GM10266 (cell line): ENCODE data around the gene USP53.

Source experiments
- DNase-seq: peaks from one replicate; pipeline ENCODE4 v3.0.0; 2012; ENCODE audit errors: extremely low spot score
- TF ChIP-seq, protein P1 (sequence below): IDR thresholded peaks from 2 replicates; pipeline ENCODE4 v1.5.1; 2012; ENCODE audit warnings: mild to moderate bottlenecking, low read depth; ENCODE audit not compliant: control insufficient read depth, insufficient read depth; ENCODE audit errors: missing control alignments

Gene USP53

DNA sequence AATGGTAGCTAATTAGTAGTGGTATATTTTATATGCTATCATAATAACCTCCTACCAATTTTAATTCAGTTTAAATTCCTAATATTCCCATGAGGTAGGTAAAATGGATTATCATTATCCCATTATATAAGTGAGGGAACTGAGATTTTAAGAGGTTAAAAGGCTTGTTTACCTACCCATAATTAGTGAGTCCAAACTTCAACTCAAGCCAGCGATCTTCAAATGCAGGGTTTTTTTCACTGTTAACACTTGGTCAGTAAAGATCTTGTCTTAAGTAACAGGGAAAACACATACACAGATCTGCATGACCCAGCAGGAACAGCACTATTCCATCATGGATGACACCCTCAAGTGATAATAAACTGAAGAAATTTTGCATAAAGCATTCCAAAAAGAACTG lies 78.1 kb downstream of the USP53 start:
- TF ChIP-seq, protein P1, sequence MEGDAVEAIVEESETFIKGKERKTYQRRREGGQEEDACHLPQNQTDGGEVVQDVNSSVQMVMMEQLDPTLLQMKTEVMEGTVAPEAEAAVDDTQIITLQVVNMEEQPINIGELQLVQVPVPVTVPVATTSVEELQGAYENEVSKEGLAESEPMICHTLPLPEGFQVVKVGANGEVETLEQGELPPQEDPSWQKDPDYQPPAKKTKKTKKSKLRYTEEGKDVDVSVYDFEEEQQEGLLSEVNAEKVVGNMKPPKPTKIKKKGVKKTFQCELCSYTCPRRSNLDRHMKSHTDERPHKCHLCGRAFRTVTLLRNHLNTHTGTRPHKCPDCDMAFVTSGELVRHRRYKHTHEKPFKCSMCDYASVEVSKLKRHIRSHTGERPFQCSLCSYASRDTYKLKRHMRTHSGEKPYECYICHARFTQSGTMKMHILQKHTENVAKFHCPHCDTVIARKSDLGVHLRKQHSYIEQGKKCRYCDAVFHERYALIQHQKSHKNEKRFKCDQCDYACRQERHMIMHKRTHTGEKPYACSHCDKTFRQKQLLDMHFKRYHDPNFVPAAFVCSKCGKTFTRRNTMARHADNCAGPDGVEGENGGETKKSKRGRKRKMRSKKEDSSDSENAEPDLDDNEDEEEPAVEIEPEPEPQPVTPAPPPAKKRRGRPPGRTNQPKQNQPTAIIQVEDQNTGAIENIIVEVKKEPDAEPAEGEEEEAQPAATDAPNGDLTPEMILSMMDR: no peak
- no peak for DNase-seq

DNA sequence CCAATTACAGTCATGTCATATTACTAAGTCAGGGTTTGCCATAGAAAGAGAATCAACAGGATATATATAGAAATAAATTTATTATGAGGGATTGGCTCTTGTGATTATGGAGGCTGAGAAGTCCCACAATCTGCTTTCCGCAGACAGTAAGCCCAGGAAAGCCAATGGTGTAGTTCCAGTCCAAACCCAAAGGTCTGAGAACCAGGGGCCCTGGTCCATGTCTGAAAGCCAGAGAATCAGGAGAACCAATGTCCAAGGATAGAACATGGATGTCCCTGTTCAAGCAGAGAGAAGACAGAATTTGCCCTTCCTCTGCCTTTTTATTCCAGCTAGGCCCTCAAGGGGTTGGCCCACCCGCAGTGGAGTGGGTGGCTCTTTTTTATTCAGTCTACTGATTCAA lies 83.8 kb downstream of the USP53 start:
- TF ChIP-seq, protein P1: no peak
- DNase-seq: no peak

DNA sequence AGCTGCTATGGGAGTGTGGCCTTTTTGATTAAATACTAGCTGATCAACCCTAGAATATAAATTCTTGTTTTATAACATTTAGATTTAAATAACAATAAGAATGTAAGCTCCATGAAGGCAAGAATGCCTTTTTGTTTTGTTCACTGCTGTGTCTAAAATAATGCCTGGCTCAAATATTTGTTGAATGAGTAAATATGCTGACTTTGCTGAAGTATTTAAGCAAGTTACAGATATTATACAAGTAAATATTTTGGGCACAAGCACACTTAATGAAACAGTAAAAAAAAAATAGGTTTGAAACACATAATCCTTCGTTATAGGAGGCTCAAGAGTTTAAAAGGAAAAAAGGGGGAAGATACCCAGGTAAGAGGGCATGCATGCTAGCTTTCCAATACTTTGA lies 85.3 kb downstream of the USP53 start:
- TF ChIP-seq, protein P1: no peak
- DNase-seq: no peak

DNA sequence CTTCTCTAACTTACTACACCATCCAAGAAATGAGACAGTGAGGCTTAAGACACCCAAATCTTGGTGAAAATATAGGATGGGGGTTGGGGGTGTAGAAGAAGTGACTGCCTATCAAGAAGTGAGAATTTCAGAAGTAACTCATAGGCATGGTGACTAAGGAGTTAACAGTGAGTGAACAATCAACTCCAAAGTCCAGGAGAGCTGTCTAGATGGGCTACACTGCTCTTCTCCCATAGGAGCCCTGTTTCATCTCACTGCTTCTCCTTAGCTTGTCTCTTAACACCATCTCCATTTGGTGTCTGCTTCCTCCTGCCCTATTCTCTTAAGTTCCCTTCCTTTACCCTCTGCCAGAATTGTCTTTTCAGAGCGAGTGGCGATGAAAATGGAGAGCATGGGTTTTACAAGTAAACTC lies 86.8 kb downstream of the USP53 start:
- no peak for DNase-seq
- TF ChIP-seq, protein P1: no peak

DNA sequence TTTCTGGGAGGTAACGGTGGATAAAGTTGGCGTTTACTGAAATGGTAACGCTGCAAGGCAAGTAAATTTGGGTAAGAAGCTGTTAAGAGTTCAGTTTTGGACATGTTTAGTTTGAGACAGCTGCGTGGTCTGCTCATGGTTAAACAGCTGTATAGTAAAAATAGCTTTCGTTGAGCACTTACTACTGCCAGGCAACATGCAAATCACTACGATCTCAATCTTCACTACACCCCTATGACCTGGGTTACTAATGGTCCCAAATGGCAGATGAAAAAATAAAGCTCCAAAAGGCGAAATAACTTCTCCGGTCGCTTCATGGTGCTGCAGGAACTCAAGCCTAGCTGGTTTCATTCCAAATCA lies 87.2 kb downstream of the USP53 start:
- peak; percentile 32 for DNase-seq
- TF ChIP-seq, protein P1: no peak

DNA sequence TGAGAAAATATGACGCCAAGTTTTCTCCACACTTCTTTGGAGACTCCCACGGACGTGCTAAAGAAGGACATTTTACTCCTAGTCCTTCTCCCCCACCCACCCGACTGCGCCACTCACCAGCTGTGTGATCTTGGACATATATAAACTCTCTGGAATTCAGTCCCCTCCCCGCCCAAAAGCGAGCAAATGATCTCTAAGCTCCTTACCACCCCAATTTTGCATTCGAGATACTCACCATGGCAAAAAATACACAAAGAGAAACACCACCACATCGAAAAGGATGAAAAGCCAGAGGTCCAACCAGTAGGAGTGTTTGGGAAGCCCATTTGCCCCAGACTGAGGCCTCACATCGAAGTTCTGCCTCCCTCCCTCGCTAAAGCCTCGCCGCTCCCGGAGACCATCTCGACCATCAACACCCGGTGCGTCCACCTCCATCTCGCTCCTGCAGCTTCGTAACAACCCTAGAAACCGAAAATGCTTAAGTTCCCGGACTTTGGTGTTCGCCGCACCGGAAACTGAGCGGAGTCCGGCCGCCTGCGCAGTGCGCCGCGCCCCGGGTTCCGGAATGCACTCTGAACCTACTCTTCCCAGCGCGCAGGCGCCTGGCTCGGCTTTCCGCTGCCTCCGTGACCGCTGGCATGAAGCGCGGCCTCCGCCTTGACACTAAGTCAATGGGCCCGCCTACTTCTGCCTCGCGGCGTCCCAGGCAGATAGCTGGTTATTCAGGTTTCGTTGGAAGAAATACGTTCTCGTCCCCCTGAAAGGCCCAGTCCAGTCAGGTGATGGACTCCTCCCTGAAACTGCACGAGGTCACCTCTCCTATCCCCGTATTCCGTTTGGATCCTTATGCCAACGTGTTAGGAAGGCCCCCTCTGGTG lies 87.8 kb downstream of the USP53 start:
- DNase-seq: peak; percentile 82
- TF ChIP-seq, protein P1: no peak

- TF ChIP-seq, protein P1: no peak
- no peak for DNase-seq
These were observed 89.7 kb downstream of the USP53 start for GRCh38 chr4:119302073-119302832.
